Skeletal muscle cell (primary cell): ENCODE data around the gene HSPBP1.
"Not testable (repeated sequence)": the region's sequence is repeated elsewhere in the genome, so short reads cannot be mapped to it uniquely, and the experiment has no call there.

ENCODE experiments used
- DNase-seq: peaks from one replicate; pipeline ENCODE4 v3.0.0-alpha.2; 2010; ENCODE audit warnings: low read depth
- H3K4me3 ChIP-seq: 2 replicates; pipeline ENCODE4 v1.5.1; 2011; ENCODE audit warnings: low read depth, mild to moderate bottlenecking, control low read depth, low read length, moderate library complexity

HSPBP1 gene

DNA sequence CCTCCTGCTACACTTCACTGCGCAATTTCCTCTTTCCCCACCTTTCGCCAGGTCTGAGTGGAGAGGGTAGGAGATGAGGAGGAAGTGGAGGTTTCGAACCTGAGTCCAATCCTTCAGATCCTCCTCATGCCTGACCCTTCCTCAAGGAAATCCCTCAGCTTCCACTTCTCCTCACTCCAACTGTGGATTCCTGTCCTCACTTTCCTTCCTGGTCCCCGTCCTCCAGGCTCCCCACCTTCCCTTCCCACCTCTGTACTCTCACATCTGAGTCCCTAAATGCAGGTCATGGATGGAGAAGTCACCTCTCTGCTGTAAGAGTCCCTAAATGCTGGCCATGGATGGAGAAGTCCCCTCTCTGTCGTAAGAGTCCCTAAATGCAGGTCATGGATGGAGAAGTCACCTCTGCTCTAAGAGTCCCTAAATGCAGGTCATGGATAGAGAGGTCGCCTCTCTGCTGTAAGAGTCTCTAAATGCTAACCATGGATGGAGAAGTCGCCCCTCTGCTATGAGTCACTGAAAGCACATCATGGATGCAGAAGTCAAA lies 54.4 kb downstream of the HSPBP1 start:
- H3K4me3 ChIP-seq = no peak overlapping the region
- no peak for DNase-seq

DNA sequence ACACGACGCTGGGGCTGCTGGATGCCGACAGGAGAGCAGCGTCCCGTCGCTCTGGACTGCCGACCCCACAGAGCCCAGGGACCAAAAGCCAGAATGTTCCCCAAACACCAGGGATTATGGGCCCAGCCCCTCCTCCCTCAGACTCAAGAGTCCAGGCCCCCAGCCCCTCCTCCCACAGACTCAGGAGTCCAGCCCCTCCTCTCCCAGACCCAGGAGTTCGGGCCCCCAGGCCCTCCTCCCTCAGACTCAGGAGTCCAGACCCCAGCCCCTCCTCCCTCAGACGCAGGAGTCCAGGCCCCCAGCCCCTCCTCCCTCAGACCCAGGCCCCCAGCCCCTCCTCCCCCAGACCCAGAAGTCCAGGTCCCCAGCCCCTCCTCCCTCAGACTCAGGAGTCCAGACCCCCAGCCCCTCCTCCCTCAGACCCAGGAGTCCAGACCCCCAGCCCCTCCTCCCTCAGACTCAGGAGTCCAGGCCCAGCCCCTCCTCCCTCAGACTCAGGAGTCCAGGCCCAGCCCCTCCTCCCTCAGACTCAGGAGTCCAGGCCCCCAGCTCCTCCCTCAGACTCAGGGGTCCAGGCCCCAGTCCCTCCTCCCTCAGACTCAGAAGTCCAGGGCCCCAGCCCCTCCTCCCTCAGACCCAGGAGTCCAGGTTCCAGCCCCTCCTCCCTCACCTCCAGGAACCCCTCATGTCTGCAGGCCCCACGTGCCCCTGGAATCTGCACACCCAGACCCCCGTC lies 55.1 kb downstream of the HSPBP1 start:
- not testable (repeated sequence) for DNase-seq, H3K4me3 ChIP-seq

GRCh38 chr19:55224038-55224665 lies 55.8 kb downstream of the HSPBP1 start:
- no peak overlapping the region for H3K4me3 ChIP-seq
- DNase-seq = no peak

DNA sequence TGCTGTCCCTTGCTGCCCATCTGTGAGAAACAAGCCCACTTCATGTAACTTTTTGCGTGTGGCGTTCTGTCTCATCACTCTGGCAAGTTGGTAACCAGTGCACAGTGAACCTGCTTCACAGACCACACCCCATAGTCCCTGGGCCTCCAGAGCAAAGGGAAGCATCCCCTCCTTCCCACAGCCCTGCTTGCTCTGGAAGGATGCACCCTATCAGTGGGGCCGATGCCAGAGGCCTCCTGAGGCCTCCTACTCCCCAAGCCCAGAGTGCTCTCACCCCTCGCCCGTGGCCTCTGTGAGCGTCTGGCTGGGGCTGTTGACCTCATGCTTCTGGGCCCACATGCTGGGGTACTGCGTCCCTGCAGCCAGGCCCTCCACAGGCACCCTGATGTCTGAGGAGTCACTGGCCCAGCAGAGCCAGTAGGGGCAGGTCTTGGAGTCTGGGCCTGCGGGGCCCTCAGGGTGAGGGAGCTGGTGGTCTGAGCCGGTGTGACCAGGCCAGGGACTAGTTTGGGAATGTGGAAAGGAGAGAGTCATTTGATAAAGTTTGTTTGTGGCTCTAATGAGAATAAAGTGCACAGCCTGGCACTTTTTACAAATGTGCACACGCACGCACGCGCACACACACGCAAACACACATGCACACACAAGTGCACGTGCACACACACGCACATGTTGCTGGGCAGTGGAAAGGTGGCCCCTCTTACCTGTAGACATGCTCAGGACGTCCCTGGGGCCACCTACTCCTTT lies 56.4 kb downstream of the HSPBP1 start:
- H3K4me3 ChIP-seq = no peak overlapping the region
- no peak for DNase-seq

GRCh38 chr19:55220525-55220924 lies 59.4 kb downstream of the HSPBP1 start:
- no peak overlapping the region for H3K4me3 ChIP-seq
- DNase-seq = no peak

DNA sequence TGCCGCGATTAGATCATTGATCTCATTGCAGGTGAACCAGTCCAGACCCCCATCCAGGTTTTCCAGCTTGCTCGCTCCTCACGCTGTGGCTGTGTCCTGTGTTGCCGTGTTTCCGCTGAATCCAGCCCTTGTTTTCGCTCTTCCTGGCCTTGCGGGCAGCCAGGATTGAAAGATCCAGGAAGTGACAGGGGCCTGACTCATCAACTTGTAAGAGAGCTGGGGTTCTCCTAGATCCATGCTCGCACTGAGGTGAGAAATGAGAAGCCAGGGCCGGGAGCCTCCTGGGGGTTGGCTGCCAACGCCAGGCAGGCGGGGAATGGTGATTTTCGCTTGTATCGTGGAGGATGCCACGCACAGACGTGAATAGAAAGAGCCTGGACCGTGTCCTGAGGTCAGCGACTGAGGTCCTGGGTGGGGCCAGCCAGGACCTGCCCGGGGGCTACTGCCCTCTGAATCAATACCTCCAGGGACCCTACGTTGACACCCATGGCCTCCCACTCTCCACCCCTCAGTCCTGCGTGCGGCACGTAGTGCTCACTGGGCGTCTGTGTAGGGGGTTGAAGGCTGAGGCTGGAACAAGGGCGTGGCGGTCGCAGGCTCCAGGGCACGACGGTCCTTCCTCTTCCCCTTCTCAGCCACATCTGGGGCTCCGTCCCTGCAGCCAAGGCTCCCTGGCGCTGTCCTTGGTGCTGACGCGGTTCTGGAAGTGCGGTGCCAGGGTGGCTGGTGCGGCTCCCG lies 63.3 kb downstream of the HSPBP1 start:
- peak; percentile 98 for DNase-seq
- peak overlapping the region; percentile 42 for H3K4me3 ChIP-seq

DNA sequence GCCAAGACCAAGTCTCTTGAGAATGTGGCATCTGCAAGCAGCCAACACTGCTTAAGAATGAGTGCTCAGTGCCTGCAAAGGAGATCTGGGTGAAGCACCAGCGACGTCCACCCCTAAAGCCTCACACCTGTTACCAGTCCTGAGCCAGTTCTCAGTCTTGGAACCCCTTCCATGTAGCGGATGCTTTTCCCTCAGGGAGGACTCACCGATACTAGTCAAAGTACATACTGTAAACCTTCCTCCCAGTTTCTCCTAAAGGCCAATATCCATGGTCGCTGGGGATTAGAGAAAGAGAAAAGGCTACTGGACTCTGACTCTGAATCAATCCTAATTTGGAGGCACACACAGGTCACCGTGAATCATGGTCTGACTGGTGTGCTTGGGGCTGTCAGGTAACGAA lies 66.4 kb downstream of the HSPBP1 start:
- no peak overlapping the region for H3K4me3 ChIP-seq
- no peak for DNase-seq

- H3K4me3 ChIP-seq = no peak overlapping the region
- no peak for DNase-seq
These were observed 67.5 kb downstream of the HSPBP1 start for GRCh38 chr19:55212447-55212846.
